Stimulated activated effector memory CD8-positive, alpha-beta T cell treated with anti-CD3 and anti-CD28 coated beads, Interleukin-12 subunit alpha, Interleukin-12 subunit beta, amount 100 ng/mL, for 72 hours (primary cell): ENCODE results near the gene PTGIR.
"Not testable (repeated sequence)": the region's sequence is repeated elsewhere in the genome, so short reads cannot be mapped to it uniquely, and the experiment has no call there.

ENCODE experiments used
- ATAC-seq: fragments of 150-1000 bp; cut with Tn5 transposase; 2 replicates; pipeline ENCODE4 v1.10.0; 2021
- DNase-seq, 2 donors: peaks; one replicate each; pipeline ENCODE4 v3.0.0; 2021 to 2022; ENCODE audit warnings: low spot score in 2 of 2
- H3K27ac Mint-ChIP-seq: one replicate; pipeline ENCODE4 v1.8.0; 2022; ENCODE audit warnings: mild to moderate bottlenecking, mixed read lengths
- H3K36me3 Mint-ChIP-seq: one replicate; pipeline ENCODE4 v1.8.0; 2022; ENCODE audit warnings: mild to moderate bottlenecking, mixed read lengths
- H3K4me1 Mint-ChIP-seq: one replicate; pipeline ENCODE4 v1.8.0; 2022; ENCODE audit warnings: mixed read lengths
- H3K4me3 Mint-ChIP-seq: one replicate; pipeline ENCODE4 v1.8.0; 2022; ENCODE audit warnings: mild to moderate bottlenecking, mixed read lengths
- H3K9me3 Mint-ChIP-seq: one replicate; pipeline ENCODE4 v1.8.0; 2022; ENCODE audit warnings: mixed read lengths

PTGIR gene

GRCh38 chr19:46648060-46648960 lies 23.4 kb upstream of the PTGIR start:
- no peaks in the 10 kb centered on the region for H3K9me3 Mint-ChIP-seq
- H3K36me3 Mint-ChIP-seq = peaks cover 6% of the 10 kb centered on the region
- ATAC-seq (peak; percentile 34), DNase-seq (no peak)
- no peak overlapping the region for H3K27ac Mint-ChIP-seq
- H3K4me3 Mint-ChIP-seq = peak overlapping the region; percentile 5
- peaks cover 9% of the 10 kb centered on the region for H3K4me1 Mint-ChIP-seq

- Mint-ChIP-seq H3K36me3 (peaks cover 6% of the 10 kb centered on the region), H3K4me3 (no peak overlapping the region), H3K27ac (no peak overlapping the region), H3K9me3 (no peaks in the 10 kb centered on the region), H3K4me1 (peaks cover 9% of the 10 kb centered on the region)
- no peak for DNase-seq
- no peak for ATAC-seq
Measured at GRCh38 chr19:46646402-46646801, 21.5 kb upstream of the PTGIR start.

- no peaks in the 10 kb centered on the region for H3K36me3 Mint-ChIP-seq
- H3K27ac Mint-ChIP-seq = no peak overlapping the region
- H3K9me3 Mint-ChIP-seq = no peaks in the 10 kb centered on the region
- ATAC-seq (no peak), DNase-seq (no peak)
- no peak overlapping the region for H3K4me3 Mint-ChIP-seq
- peaks cover 9% of the 10 kb centered on the region for H3K4me1 Mint-ChIP-seq
Measured at GRCh38 chr19:46644720-46645119, 19.8 kb upstream of the PTGIR start.

- DNase-seq (no peak), ATAC-seq (no peak)
- Mint-ChIP-seq H3K27ac (no peak overlapping the region), H3K4me1 (no peaks in the 10 kb centered on the region), H3K4me3 (no peak overlapping the region), H3K36me3 (no peaks in the 10 kb centered on the region), H3K9me3 (no peaks in the 10 kb centered on the region)
Measured at GRCh38 chr19:46640656-46641055, 15.8 kb upstream of the PTGIR start.

- peak; percentile 15 for ATAC-seq
- Mint-ChIP-seq H3K9me3 (no peaks in the 10 kb centered on the region), H3K36me3 (no peaks in the 10 kb centered on the region), H3K4me3 (no peak overlapping the region), H3K27ac (no peak overlapping the region), H3K4me1 (no peaks in the 10 kb centered on the region)
- no peak for DNase-seq
Measured at GRCh38 chr19:46639358-46640182, 14.7 kb upstream of the PTGIR start.

- Mint-ChIP-seq H3K36me3 (no peaks in the 10 kb centered on the region), H3K4me3 (no peak overlapping the region), H3K4me1 (peaks cover 10% of the 10 kb centered on the region), H3K9me3 (no peaks in the 10 kb centered on the region), H3K27ac (no peak overlapping the region)
- no peak for ATAC-seq
- no peak for DNase-seq
Measured at GRCh38 chr19:46637224-46637623, 12.3 kb upstream of the PTGIR start.

DNA sequence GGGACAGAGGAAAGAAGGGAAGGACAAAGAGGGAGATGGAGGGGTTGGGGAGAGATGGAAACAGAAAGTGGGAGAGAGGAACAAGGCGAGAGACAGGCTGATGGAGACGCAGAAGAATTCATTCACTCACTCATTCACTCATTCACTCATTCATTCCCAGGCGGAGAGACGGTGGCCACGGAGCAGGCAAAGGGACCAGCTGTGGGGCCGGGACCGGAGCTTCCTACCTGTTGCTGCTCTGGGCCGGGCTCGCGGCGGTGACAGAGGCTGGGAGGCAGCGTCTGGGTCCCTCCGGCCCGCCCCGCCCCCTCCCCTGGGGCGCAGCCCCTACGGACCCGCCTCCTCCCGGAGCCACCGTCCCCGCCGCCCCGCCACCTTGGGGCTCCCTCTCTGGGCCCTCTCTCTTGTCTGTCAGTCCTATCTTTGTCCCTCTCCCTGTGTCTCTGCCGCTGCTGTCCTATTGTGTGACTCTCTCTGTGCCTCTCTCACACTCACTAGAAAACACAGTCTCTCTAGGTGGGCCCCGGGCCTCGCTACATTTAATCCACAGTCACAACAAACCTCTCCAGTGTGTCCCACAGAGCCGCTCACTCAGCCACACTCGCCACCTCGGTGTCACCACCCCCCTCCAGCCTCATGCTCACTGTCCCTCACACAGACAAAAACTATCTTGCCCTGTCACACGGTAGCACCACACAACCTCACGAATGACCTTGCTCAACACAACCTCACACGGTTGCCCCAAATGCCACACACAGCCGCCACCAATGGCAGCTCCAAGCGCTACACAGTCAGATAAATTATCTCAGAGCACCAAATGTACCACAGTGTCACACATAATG lies 11.3 kb upstream of the PTGIR start, which contains the start of gene GNG8:
GNG8 (minus strand) TSS at position 283 of the 842 bp plus-strand sequence. CDS start 1,520 bp downstream, outside the sequence.
- DNase-seq = no peak
- Mint-ChIP-seq H3K4me1 (peaks cover 10% of the 10 kb centered on the region), H3K27ac (peak within 1 kb of the TSS; percentile 35), H3K36me3 (no peaks in the 10 kb centered on the region), H3K4me3 (no peak within 1 kb of the TSS), H3K9me3 (no peaks in the 10 kb centered on the region)
- ATAC-seq = no peak

DNA sequence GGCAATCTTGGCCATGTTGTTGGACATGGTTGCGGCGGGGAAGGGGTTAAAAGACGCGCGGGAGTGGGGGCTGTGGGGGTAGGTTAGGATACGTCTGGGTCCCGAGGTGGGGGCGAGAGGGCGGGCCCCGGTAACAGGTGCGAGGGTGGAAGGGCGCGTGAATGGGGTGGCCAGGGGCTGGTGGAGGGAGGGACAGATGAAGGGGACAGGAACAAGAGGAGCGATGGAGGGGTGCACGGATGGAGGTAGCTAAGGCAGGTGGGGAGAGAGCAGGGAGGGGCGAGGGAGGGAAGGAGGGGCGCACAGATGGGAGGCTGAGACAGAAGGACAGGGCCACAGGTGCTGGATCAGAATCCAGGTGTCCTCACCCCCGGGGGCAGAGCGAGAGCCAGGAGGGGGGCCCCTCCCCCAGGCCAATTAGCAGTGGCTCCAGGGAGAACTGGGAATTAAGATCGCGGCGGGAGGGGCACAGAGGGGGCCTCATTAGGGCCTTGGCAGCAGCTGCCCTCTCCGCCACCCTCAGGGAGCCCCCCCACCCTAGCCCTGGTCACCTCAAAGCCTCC lies 9.8 kb upstream of the PTGIR start:
- peaks cover 10% of the 10 kb centered on the region for H3K4me1 Mint-ChIP-seq
- no peak for ATAC-seq
- H3K36me3 Mint-ChIP-seq = no peaks in the 10 kb centered on the region
- peak overlapping the region; percentile 35 for H3K27ac Mint-ChIP-seq
- no peak overlapping the region for H3K4me3 Mint-ChIP-seq
- no peak for DNase-seq
- H3K9me3 Mint-ChIP-seq = no peaks in the 10 kb centered on the region

DNA sequence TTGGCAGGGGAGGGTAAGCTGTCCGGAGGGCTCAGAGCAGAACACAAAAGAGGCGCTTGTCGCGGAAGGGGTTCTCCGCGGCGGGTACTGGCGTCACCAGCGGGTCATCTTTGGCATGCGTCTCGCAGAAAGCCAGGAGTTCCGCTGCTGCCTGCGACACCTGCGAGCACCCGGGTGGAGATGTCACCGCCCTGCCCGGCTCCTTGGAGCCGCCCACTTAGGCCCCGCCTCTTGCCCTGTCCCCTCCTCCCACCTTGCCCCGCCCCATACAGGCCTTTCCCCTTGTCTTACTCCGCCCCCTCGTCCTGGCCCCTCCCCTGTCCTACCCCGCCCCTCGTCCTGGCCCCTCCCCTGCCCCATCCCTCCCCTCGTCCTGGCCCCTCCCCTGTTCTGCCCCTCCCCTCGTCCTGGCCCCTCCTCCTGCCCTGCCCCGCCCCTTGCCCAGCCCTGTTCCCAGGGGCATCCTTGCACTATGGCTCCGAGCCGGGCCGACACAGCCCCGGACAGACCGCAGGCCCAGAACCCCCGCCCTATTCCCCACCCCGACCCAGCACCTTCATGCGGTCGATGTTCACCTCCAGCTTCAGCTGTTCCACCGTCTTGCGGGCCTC lies 9.3 kb upstream of the PTGIR start:
- H3K4me3 Mint-ChIP-seq = no peak overlapping the region
- no peaks in the 10 kb centered on the region for H3K9me3 Mint-ChIP-seq
- peaks cover 10% of the 10 kb centered on the region for H3K4me1 Mint-ChIP-seq
- no peak overlapping the region for H3K27ac Mint-ChIP-seq
- ATAC-seq = peak; percentile 45
- peak; percentile 81 to 97 for DNase-seq
- H3K36me3 Mint-ChIP-seq = no peaks in the 10 kb centered on the region

DNA sequence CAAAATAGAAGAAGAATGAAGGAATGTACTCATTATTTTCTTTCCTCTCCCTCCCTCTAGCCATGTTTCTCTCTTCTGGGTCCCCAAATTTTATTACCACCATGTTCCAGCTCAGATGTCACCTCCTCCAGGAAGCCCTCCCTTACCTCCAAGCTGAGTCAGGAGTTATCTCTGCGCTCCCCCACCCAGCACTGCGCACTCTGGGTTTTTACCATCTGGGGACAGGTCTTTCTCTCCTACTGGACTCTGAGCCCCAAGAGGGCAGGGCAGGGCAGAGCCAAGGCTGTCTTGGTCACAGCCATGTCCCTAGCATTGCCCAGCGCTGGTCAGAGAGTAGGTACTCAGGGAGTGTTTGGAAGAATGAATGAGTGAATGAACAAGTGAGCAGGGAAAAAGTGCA lies 8.2 kb upstream of the PTGIR start:
- Mint-ChIP-seq H3K4me3 (no peak overlapping the region), H3K4me1 (peaks cover 10% of the 10 kb centered on the region), H3K27ac (no peak overlapping the region), H3K36me3 (no peaks in the 10 kb centered on the region), H3K9me3 (no peaks in the 10 kb centered on the region)
- ATAC-seq = no peak
- no peak for DNase-seq

GRCh38 chr19:46631481-46631880 lies 6.6 kb upstream of the PTGIR start:
- H3K36me3 Mint-ChIP-seq = no peaks in the 10 kb centered on the region
- DNase-seq = no peak
- no peak overlapping the region for H3K4me3 Mint-ChIP-seq
- ATAC-seq = no peak
- peaks cover 16% of the 10 kb centered on the region for H3K4me1 Mint-ChIP-seq
- no peaks in the 10 kb centered on the region for H3K9me3 Mint-ChIP-seq
- no peak overlapping the region for H3K27ac Mint-ChIP-seq

DNA sequence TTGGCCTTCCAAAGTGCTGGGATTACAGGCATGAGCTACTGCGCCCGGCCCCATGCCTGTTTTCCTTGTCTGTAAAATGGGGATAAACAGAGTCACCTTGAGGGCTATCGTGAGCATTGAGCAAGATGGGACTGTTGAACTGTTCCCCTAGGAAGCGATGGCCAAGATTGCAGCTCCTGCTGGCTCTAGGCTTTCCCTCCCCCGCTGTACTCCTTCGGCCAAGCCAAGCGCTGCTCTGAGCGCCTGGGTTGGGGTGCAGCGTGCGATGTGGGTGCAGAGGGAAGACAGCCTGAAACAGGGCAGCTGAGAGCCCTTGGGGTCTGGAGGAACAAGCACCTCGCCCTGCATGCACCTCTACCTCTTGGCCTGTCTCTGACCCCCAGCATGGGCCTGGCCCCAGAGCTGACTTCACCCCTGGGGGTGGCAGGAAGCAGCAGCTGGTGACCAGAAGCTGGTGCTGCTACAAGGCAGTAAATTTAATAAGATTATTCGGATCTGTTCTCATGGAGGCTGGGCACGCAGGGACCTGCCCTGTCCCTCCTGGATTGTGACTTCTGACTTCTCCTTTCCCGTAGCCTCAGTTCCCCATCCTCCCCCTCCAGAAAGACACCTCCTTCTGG lies 5.8 kb upstream of the PTGIR start:
- H3K36me3 Mint-ChIP-seq = no peaks in the 10 kb centered on the region
- peaks cover 16% of the 10 kb centered on the region for H3K4me1 Mint-ChIP-seq
- DNase-seq = no peak
- H3K4me3 Mint-ChIP-seq = no peak overlapping the region
- no peak for ATAC-seq
- H3K27ac Mint-ChIP-seq = no peak overlapping the region
- no peaks in the 10 kb centered on the region for H3K9me3 Mint-ChIP-seq

DNA sequence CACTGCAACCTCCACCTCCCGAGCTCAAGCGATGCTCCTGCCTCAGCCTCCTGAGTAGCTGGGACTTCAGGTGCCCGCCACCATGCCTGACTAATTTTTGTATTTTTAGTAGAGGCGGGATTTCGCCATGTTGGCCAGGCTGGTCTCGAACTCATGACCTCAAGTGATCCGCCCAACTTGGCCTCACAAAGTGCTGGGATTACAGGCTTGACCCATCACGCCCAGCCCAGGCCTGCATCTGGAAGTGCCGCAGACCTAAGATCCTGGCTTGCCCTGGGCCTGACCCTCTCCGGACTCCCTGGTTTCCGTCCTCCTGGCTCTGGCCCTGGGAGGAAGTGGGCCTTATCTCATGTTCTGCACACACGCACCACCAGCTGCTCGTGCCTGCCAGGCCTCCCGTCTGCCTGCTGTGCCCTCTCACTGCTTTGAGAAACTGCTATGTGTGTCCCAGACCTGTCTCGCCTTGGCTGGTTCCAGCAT lies 4.7 kb upstream of the PTGIR start:
- DNase-seq (no peak), ATAC-seq (no peak)
- no peak overlapping the region for H3K27ac Mint-ChIP-seq
- no peaks in the 10 kb centered on the region for H3K9me3 Mint-ChIP-seq
- peaks cover 25% of the 10 kb centered on the region for H3K4me1 Mint-ChIP-seq
- no peak overlapping the region for H3K4me3 Mint-ChIP-seq
- no peaks in the 10 kb centered on the region for H3K36me3 Mint-ChIP-seq

DNA sequence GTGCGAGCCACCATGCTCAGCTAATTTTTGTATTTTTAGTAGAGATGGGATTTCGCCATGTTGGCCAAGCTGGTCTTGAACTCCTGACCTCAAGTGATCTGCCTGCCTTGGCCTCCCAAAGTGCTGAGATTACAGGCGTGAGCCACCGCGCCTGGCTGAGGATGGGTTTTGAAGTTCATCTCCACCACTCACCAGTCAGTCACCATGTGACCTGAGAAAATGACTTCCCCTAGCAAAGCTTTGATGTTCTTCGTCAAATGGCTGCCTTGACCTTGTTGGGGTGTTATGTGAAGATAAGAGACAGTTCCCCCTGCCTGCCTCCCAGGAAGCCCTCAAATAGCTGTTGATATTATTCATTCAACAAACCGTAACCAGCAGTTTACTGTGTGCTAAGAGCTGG lies 4.1 kb upstream of the PTGIR start:
- DNase-seq, H3K4me3 Mint-ChIP-seq, ATAC-seq, H3K9me3 Mint-ChIP-seq, H3K36me3 Mint-ChIP-seq, H3K27ac Mint-ChIP-seq: not testable (repeated sequence)
- peaks cover 30% of the 10 kb centered on the region for H3K4me1 Mint-ChIP-seq
